CD14-positive monocyte (primary cell): ENCODE measurements around the gene PHF12. TPM values are rescaled to one million over a fixed set of nuclear protein-coding genes. Genes with fewer than 3 reads are reported as not detected.

Source experiments
- DNase-seq, 3 donors: peaks; one replicate each; pipeline ENCODE4 v3.0.0-alpha.2; 2011 to 2022
- H2AFZ ChIP-seq: 2 replicates; pipeline ENCODE4 v1.6.0; 2012; ENCODE audit warnings: mild to moderate bottlenecking, low read depth, low read length, inconsistent platforms; ENCODE audit not compliant: insufficient read depth, poor library complexity, severe bottlenecking
- H3K27ac ChIP-seq, 2 donors: 1 replicate in 1 of 2; 2 replicates in 1 of 2; pipeline ENCODE4 v1.5.1; 2012 to 2013; ENCODE audit warnings: low read length in 2 of 2, control low read depth in 1 of 2, inconsistent platforms in 1 of 2, low read depth in 1 of 2, mild to moderate bottlenecking in 1 of 2
- H3K27me3 ChIP-seq, 2 donors: one replicate each; pipeline versions ENCODE4 v1.6.0 to v1.6.1; 2011 to 2013; ENCODE audit warnings: low read length in 2 of 2; ENCODE audit not compliant: control insufficient read depth in 2 of 2, insufficient read depth in 2 of 2
- H3K36me3 ChIP-seq, 2 donors: replicated peaks in 1 of 2; 1 replicate in 1 of 2; 2 replicates in 1 of 2; pipeline versions ENCODE4 v1.5.1 to v1.6.1; 2012 to 2013; ENCODE audit warnings: low read length in 2 of 2, control low read depth in 1 of 2, inconsistent platforms in 1 of 2, mild to moderate bottlenecking in 1 of 2; ENCODE audit not compliant: insufficient read depth in 2 of 2, control insufficient read depth in 1 of 2
- H3K4me1 ChIP-seq, 2 donors: 1 replicate in 1 of 2; 2 replicates in 1 of 2; pipeline versions ENCODE4 v1.5.1 to v1.6.1; 2012 to 2013; ENCODE audit warnings: low read length in 2 of 2, control low read depth in 1 of 2, inconsistent platforms in 1 of 2, mild to moderate bottlenecking in 1 of 2, moderate library complexity in 1 of 2; ENCODE audit not compliant: insufficient read depth in 2 of 2, control insufficient read depth in 1 of 2
- H3K4me2 ChIP-seq: replicated peaks from 2 replicates; pipeline ENCODE3; 2012; ENCODE audit warnings: low read length, moderate library complexity, mild to moderate bottlenecking; ENCODE audit not compliant: poor library complexity, severe bottlenecking; ENCODE audit errors: extremely low read depth
- H3K4me3 ChIP-seq, 3 experiments: fragments of 200-600 bp in 1 of 3; sonication (generic) in 1 of 3; replicated peaks in 1 of 3; 1 replicate in 2 of 3; 2 replicates in 1 of 3; pipeline ENCODE4 v1.5.1; 2011 to 2013; ENCODE audit warnings: low read length in 3 of 3, mild to moderate bottlenecking in 3 of 3, control low read depth in 2 of 3, low read depth in 2 of 3, inconsistent platforms in 1 of 3, moderate library complexity in 1 of 3
- H3K79me2 ChIP-seq: 2 replicates; pipeline ENCODE4 v1.6.0; 2012; ENCODE audit warnings: mild to moderate bottlenecking, control low read depth, inconsistent platforms, low read length, moderate library complexity; ENCODE audit not compliant: insufficient read depth
- H3K9ac ChIP-seq: 2 replicates; pipeline ENCODE4 v1.6.0; 2017; ENCODE audit warnings: low read length, mild to moderate bottlenecking; ENCODE audit not compliant: insufficient read depth, poor library complexity, severe bottlenecking
- H3K9me3 ChIP-seq, 2 donors: replicated peaks in 1 of 2; 1 replicate in 1 of 2; 2 replicates in 1 of 2; pipeline versions ENCODE4 v1.5.1 to v1.6.1; 2012 to 2013; ENCODE audit warnings: low read length in 2 of 2, control low read depth in 1 of 2; ENCODE audit not compliant: control insufficient read depth in 1 of 2, insufficient read depth in 1 of 2
- H4K20me1 ChIP-seq: 2 replicates; pipeline ENCODE4 v1.6.0; 2012; ENCODE audit warnings: mild to moderate bottlenecking, low read length, control low read depth, moderate library complexity; ENCODE audit not compliant: insufficient read depth
- H3K27ac Mint-ChIP-seq, 7 donors: one replicate each; pipeline ENCODE4 v1.8.0; 2020; ENCODE audit warnings: mild to moderate bottlenecking in 7 of 7, mixed read lengths in 7 of 7, moderate library complexity in 6 of 7, inconsistent platforms in 2 of 7
- H3K27me3 Mint-ChIP-seq, 3 donors: one replicate each; pipeline ENCODE4 v1.8.0; 2021 to 2022; ENCODE audit warnings: low read depth in 3 of 3, mild to moderate bottlenecking in 3 of 3, mixed read lengths in 3 of 3, moderate library complexity in 3 of 3, inconsistent platforms in 1 of 3
- H3K36me3 Mint-ChIP-seq, 2 donors: one replicate each; pipeline ENCODE4 v1.8.0; 2020; ENCODE audit warnings: mixed read lengths in 2 of 2, inconsistent platforms in 1 of 2, mild to moderate bottlenecking in 1 of 2
- H3K4me1 Mint-ChIP-seq: one replicate; pipeline ENCODE4 v1.8.0; 2020; ENCODE audit warnings: mild to moderate bottlenecking, mixed read lengths
- H3K4me3 Mint-ChIP-seq, 2 donors: one replicate each; pipeline ENCODE4 v1.8.0; 2020; ENCODE audit warnings: mild to moderate bottlenecking in 2 of 2, mixed read lengths in 2 of 2, moderate library complexity in 1 of 2
- H3K9me3 Mint-ChIP-seq, 7 donors: one replicate each; pipeline ENCODE4 v1.8.0; 2020 to 2022; ENCODE audit warnings: mixed read lengths in 7 of 7, mild to moderate bottlenecking in 6 of 7, moderate library complexity in 6 of 7, inconsistent platforms in 2 of 7
- CTCF ChIP-seq: fragments of 200-600 bp; IDR thresholded peaks from one replicate; pipeline ENCODE4 v1.8.0; 2022; ENCODE audit warnings: antibody characterized with exemption, mild to moderate bottlenecking
- WGBS: methylation state at CpG from one replicate; pipeline ENCODE4 v1.1.5; 2013; ENCODE audit warnings: missing lambda C conversion rate; ENCODE audit not compliant: insufficient coverage; 5-methylcytosine and 5-hydroxymethylcytosine counted together
- intact Hi-C, 2 donors: fragments of 100-400 bp; cut with micrococcal nuclease; formaldehyde crosslinking; loops; one replicate each; pipeline versions ENCODE4 v1.15.0 to v1.15.1; 2023
- polyA plus RNA-seq, 3 donors: library from polyadenylated mRNA; depleted of rRNA in 1 of 3; unstranded in 2 of 3; stranded (reverse) in 1 of 3; fragments of 300-500 nt in 2 of 3; fragments of >200 nt in 1 of 3; fragmentation: Illumina TruSeq in 2 of 3; gene quantifications; 1 replicate in 2 of 3; 2 replicates in 1 of 3; pipeline ENCODE4 v1.2.3, GENCODE V29; 2012 to 2021

Gene PHF12
- polyA plus RNA-seq, 3 donors: 1.4 to 62.5 (median 2.5) TPM

- Histone ChIP-seq H3K36me3 (no peaks in the 10 kb centered on the region), H3K79me2 (no peaks in the 10 kb centered on the region), H3K27ac (no peak overlapping the region), H3K4me1 (no peaks in the 10 kb centered on the region), H2AFZ (no peak overlapping the region), H3K4me3 (no peak overlapping the region), H3K4me2 (no peak overlapping the region), H3K9me3 (no peaks in the 10 kb centered on the region), H3K27me3 (peaks cover 0 to 2% of the 10 kb centered on the region in 2 donors), H4K20me1 (no peaks in the 10 kb centered on the region), H3K9ac (no peak overlapping the region)
- Mint-ChIP-seq H3K36me3 (no peaks in the 10 kb centered on the region), H3K27me3 (peaks cover 10 to 20% (median 17%) of the 10 kb centered on the region in 3 donors), H3K4me3 (no peak overlapping the region), H3K27ac (no peak overlapping the region), H3K9me3 (peaks cover 0 to 2% (median 0%) of the 10 kb centered on the region in 7 donors), H3K4me1 (peaks cover 4% of the 10 kb centered on the region)
- intact Hi-C loops: no loop called here
- TF ChIP-seq CTCF: no peak
- DNase-seq: no peak
- 46% methylated on average over 5 of the region's 5 CpGs for WGBS
Measured at GRCh38 chr17:28996554-28997096, 45.3 kb upstream of the PHF12 start.

- Histone ChIP-seq H3K4me3 (no peak overlapping the region), H3K9me3 (no peaks in the 10 kb centered on the region), H2AFZ (no peak overlapping the region), H3K4me2 (no peak overlapping the region), H3K36me3 (no peaks in the 10 kb centered on the region), H3K9ac (no peak overlapping the region), H3K4me1 (no peaks in the 10 kb centered on the region), H3K27me3 (peaks cover 0 to under 1% of the 10 kb centered on the region in 2 donors), H4K20me1 (no peaks in the 10 kb centered on the region), H3K27ac (no peak overlapping the region), H3K79me2 (no peaks in the 10 kb centered on the region)
- peaks cover 0 to 3% (median 0%) of the 10 kb centered on the region in 7 donors for H3K9me3 Mint-ChIP-seq
- peak overlapping the region in 1 of 7 donors; percentile 40 for H3K27ac Mint-ChIP-seq
- no peak for DNase-seq
- intact Hi-C loops: no loop called here
- WGBS: 93% methylated on average over 11 of the region's 13 CpGs
- TF ChIP-seq CTCF: no peak
- no peaks in the 10 kb centered on the region for H3K36me3 Mint-ChIP-seq
- peaks cover 4% of the 10 kb centered on the region for H3K4me1 Mint-ChIP-seq
- H3K4me3 Mint-ChIP-seq: no peak overlapping the region
- H3K27me3 Mint-ChIP-seq: peaks cover 7 to 19% (median 8%) of the 10 kb centered on the region in 3 donors
Measured at GRCh38 chr17:28993645-28994426, 42.5 kb upstream of the PHF12 start.
